Measurements from ENCODE around the gene PTPRA.

The PTPRA gene

GRCh38 chr20:2849529-2849928 is 23.8 kb upstream of the PTPRA start:
- no peak for DNase-seq (ENCODE audit: low spot score)

- DNase-seq (ENCODE audit: low spot score): no peak
Observed at GRCh38 chr20:2851086-2851485, 22.2 kb upstream of the PTPRA start.

- no peak for DNase-seq (ENCODE audit: low spot score)
Observed at GRCh38 chr20:2858591-2858990, 14.7 kb upstream of the PTPRA start.

GRCh38 chr20:2859330-2860121 is 13.8 kb upstream of the PTPRA start:
- DNase-seq (ENCODE audit: low spot score): peak; percentile 34

GRCh38 chr20:2864626-2865025 is 8.7 kb upstream of the PTPRA start:
- DNase-seq (ENCODE audit: low spot score): no peak

GRCh38 chr20:2865101-2865500 is 8.2 kb upstream of the PTPRA start:
- DNase-seq (ENCODE audit: low spot score): no peak

GRCh38 chr20:2865630-2866029 is 7.7 kb upstream of the PTPRA start:
- DNase-seq (ENCODE audit: low spot score): no peak

- no peak for DNase-seq (ENCODE audit: low spot score)
Observed at GRCh38 chr20:2866236-2866635, 7.0 kb upstream of the PTPRA start.

- no peak for DNase-seq (ENCODE audit: low spot score)
Observed at GRCh38 chr20:2867081-2867864, 6.0 kb upstream of the PTPRA start.

- DNase-seq (ENCODE audit: low spot score): no peak
Observed at GRCh38 chr20:2869381-2869780, 3.9 kb upstream of the PTPRA start.

- DNase-seq (ENCODE audit: low spot score): no peak
Observed at GRCh38 chr20:2871111-2871465, 2.2 kb upstream of the PTPRA start.

GRCh38 chr20:2871661-2872458 is 1.4 kb upstream of the PTPRA start:
- peak; percentile 22 for DNase-seq (ENCODE audit: low spot score)

GRCh38 chr20:2872459-2873009 is 747 bp upstream of the PTPRA start:
- peak; percentile 44 for DNase-seq (ENCODE audit: low spot score)

GRCh38 chr20:2873747-2874041 is 413 bp downstream of the PTPRA start:
- no peak for DNase-seq (ENCODE audit: low spot score)

- DNase-seq (ENCODE audit: low spot score): no peak
Observed at GRCh38 chr20:2874456-2874855, 1.2 kb downstream of the PTPRA start.

- no peak for DNase-seq (ENCODE audit: low spot score)
Observed at GRCh38 chr20:2875690-2876203, 2.5 kb downstream of the PTPRA start.

GRCh38 chr20:2878515-2878914 is 5.2 kb downstream of the PTPRA start:
- no peak for DNase-seq (ENCODE audit: low spot score)

GRCh38 chr20:2879146-2879545 is 5.9 kb downstream of the PTPRA start:
- no peak for DNase-seq (ENCODE audit: low spot score)

GRCh38 chr20:2880650-2881049 is 7.4 kb downstream of the PTPRA start:
- no peak for DNase-seq (ENCODE audit: low spot score)

GRCh38 chr20:2883726-2884637 is 10.7 kb downstream of the PTPRA start:
- DNase-seq (ENCODE audit: low spot score): no peak

- no peak for DNase-seq (ENCODE audit: low spot score)
Observed at GRCh38 chr20:2887715-2888114, 14.4 kb downstream of the PTPRA start.
